Endothelial cell of umbilical vein (primary cell): ENCODE results near the gene ACSBG1. TPM values are rescaled to one million over a fixed set of nuclear protein-coding genes. Genes with fewer than 3 reads are reported as not detected.

Experiments used
- BruUV-seq: library from RNA; stranded (reverse); fragments of 400-500 nt; replicated peaks from 2 replicates; lab custom pipeline; 2021; lab: Mats Ljungman, UMichigan
- CTCF ChIA-PET: fragments of 300-600, 350-600 bp; sonication (Branson Sonifier 250); formaldehyde crosslinking; loops from one replicate; lab custom pipeline; 2021; ENCODE audit warnings: antibody characterized with exemption, inconsistent platforms; lab: Charles Lee
- POLR2A ChIA-PET: fragments of 300-600, 350-600 bp; sonication (Branson Sonifier 250); formaldehyde crosslinking; loops from one replicate; lab custom pipeline; 2021; ENCODE audit warnings: antibody characterized with exemption, inconsistent platforms; lab: Charles Lee
- DNase-seq: peaks from one replicate; pipeline ENCODE4 v3.0.0-alpha.2; 2011; ENCODE audit warnings: low read depth, low spot score
- FAIRE-seq: peaks from 2 replicates; lab custom pipeline; 2011; peaks lifted over from hg19 to GRCh38; lab: Jason Lieb, UNC
- H2AFZ ChIP-seq: 2 replicates; pipeline ENCODE4 v1.6.0; 2012; ENCODE audit warnings: low read depth, low read length, control low read depth, inconsistent platforms
- H3K27ac ChIP-seq: 2 replicates; pipeline ENCODE4 v1.5.1; 2011; ENCODE audit warnings: low read depth, mild to moderate bottlenecking, control low read depth, low read length, moderate library complexity; ENCODE audit not compliant: insufficient read depth
- H3K27me3 ChIP-seq, 2 experiments: 2 replicates each; pipeline versions ENCODE4 v1.6.0 to v1.6.1; 2011; ENCODE audit warnings: low read length in 2 of 2, mixed read lengths in 1 of 2; ENCODE audit not compliant: control insufficient read depth in 2 of 2, insufficient read depth in 2 of 2
- H3K36me3 ChIP-seq, 2 experiments: 2 replicates in 1 of 2; 3 replicates in 1 of 2; pipeline ENCODE4 v1.5.1; 2011; ENCODE audit warnings: low read length in 2 of 2, mild to moderate bottlenecking in 1 of 2, moderate library complexity in 1 of 2; ENCODE audit not compliant: control insufficient read depth in 2 of 2, insufficient read depth in 2 of 2; ENCODE audit errors: extremely low read depth in 1 of 2
- H3K4me1 ChIP-seq: 3 replicates; pipeline ENCODE4 v1.5.1; 2011; ENCODE audit warnings: mild to moderate bottlenecking, low read length; ENCODE audit not compliant: control insufficient read depth, insufficient read depth; ENCODE audit errors: extremely low read depth
- H3K4me2 ChIP-seq: 2 replicates; pipeline ENCODE4 v1.6.1; 2011; ENCODE audit warnings: low read length, control low read depth, mixed read lengths; ENCODE audit not compliant: insufficient read depth
- H3K4me3 ChIP-seq, 3 experiments: fragments of 200-600 bp in 1 of 3; sonication (generic), shearing (Covaris generic) in 1 of 3; replicated peaks in 1 of 3; 2 replicates each; pipeline ENCODE4 v1.5.1; 2011 to 2016; ENCODE audit warnings: control low read depth in 3 of 3, low read length in 3 of 3, mild to moderate bottlenecking in 2 of 3, inconsistent platforms in 1 of 3, low read depth in 1 of 3, moderate library complexity in 1 of 3; ENCODE audit not compliant: insufficient read depth in 1 of 3
- H3K79me2 ChIP-seq: 2 replicates; pipeline ENCODE4 v1.6.0; 2012; ENCODE audit warnings: low read length, inconsistent platforms; ENCODE audit not compliant: control insufficient read depth, insufficient read depth
- H3K9ac ChIP-seq: replicated peaks from 2 replicates; pipeline ENCODE3; 2011; ENCODE audit warnings: low read length, control low read depth; ENCODE audit not compliant: insufficient read depth; ENCODE audit errors: extremely low read depth
- H3K9me1 ChIP-seq: replicated peaks from 3 replicates; pipeline ENCODE4 v1.6.0; 2011; ENCODE audit warnings: mild to moderate bottlenecking, low read length; ENCODE audit not compliant: control insufficient read depth, insufficient read depth; ENCODE audit errors: extremely low read depth
- H3K9me3 ChIP-seq: replicated peaks from 2 replicates; pipeline ENCODE4 v1.5.1; 2012; ENCODE audit warnings: low read length, inconsistent platforms; ENCODE audit not compliant: control insufficient read depth, insufficient read depth
- H4K20me1 ChIP-seq: replicated peaks from 2 replicates; pipeline ENCODE3; 2011; ENCODE audit warnings: mild to moderate bottlenecking, low read length; ENCODE audit not compliant: control insufficient read depth, insufficient read depth; ENCODE audit errors: extremely low read depth
- CTCF ChIP-seq, 2 donors: IDR thresholded peaks; 1 replicate in 1 of 2; 2 replicates in 1 of 2; pipeline ENCODE4 v1.5.1; 2011; ENCODE audit warnings: low read length in 2 of 2, mild to moderate bottlenecking in 2 of 2, moderate library complexity in 2 of 2, control low read depth in 1 of 2, inconsistent platforms in 1 of 2, low read depth in 1 of 2; ENCODE audit not compliant: insufficient read depth in 1 of 2; ENCODE audit errors: extremely low read depth in 1 of 2
- EZH2 ChIP-seq: IDR thresholded peaks from 2 replicates; pipeline ENCODE4 v1.6.1; 2012; ENCODE audit warnings: borderline replicate concordance, low read depth, mild to moderate bottlenecking, moderate library complexity, low read length, inconsistent platforms; ENCODE audit not compliant: severe bottlenecking
- FOS ChIP-seq: IDR thresholded peaks from 2 replicates; pipeline ENCODE4 v1.6.1; 2011; ENCODE audit warnings: mild to moderate bottlenecking, low read length, moderate library complexity, borderline replicate concordance; ENCODE audit not compliant: insufficient read depth
- GATA2 ChIP-seq: IDR thresholded peaks from 2 replicates; pipeline ENCODE4 v1.7.0; 2011; ENCODE audit warnings: low read depth, mild to moderate bottlenecking, moderate library complexity, mixed read lengths, low read length; ENCODE audit not compliant: insufficient read length, insufficient read depth
- JUN ChIP-seq: IDR thresholded peaks from 2 replicates; pipeline ENCODE4 v1.6.1; 2011; ENCODE audit warnings: borderline replicate concordance, low read depth; ENCODE audit not compliant: insufficient read length, insufficient read depth
- MAX ChIP-seq: IDR thresholded peaks from 2 replicates; pipeline ENCODE4 v1.6.1; 2011; ENCODE audit not compliant: insufficient read depth, insufficient read length
- MYC ChIP-seq: IDR thresholded peaks from one replicate; pipeline ENCODE4 v1.6.1; 2011; ENCODE audit warnings: mild to moderate bottlenecking, low read depth, low read length
- POLR2A ChIP-seq: IDR thresholded peaks from 2 replicates; pipeline ENCODE4 v1.6.1; 2012; ENCODE audit warnings: low read depth, mild to moderate bottlenecking, control low read depth, low read length
- POLR2AphosphoS5 ChIP-seq: IDR thresholded peaks from 2 replicates; pipeline ENCODE4 v1.6.1; 2012; ENCODE audit warnings: low read depth, mild to moderate bottlenecking, control low read depth, low read length, moderate library complexity; ENCODE audit not compliant: insufficient read depth
- dilution Hi-C: fragments of 300-500 bp; cut with MboI; formaldehyde crosslinking; loops from one replicate; pipeline ENCODE4 v1.15.0; 2019; ENCODE audit warnings: low sequenced_read_pairs; ENCODE audit not compliant: extremely low pct_ligation_motif_present
- intact Hi-C: fragments of 100-400 bp; cut with micrococcal nuclease; formaldehyde crosslinking; loops from one replicate; pipeline ENCODE4 v1.10.0; 2022
- polyA plus RNA-seq, 4 experiments: library from polyadenylated mRNA; depleted of rRNA in 3 of 4; stranded (reverse) in 3 of 4; unstranded in 1 of 4; fragments of >200 nt; gene quantifications; 2 replicates each; pipeline versions ENCODE4 v1.2.1 to v1.2.3, GENCODE V29; 2011 to 2012; ENCODE audit warnings: missing spikeins in 1 of 4
- total RNA-seq: library from RNA; stranded (reverse); gene quantifications from 2 replicates; pipeline ENCODE4 v1.2.3, GENCODE V29; 2021

The ACSBG1 gene
- total and polyA plus RNA-seq, 2 donors (not counting 3 experiments of a cell fraction or from before 2014, with no cell fraction given), result not detected

GRCh38 chr15:78249131-78249530 lies 14.8 kb upstream of the ACSBG1 start:
- H2AFZ ChIP-seq, result no peak overlapping the region
- TF ChIP-seq EZH2 (no peak), POLR2AphosphoS5 (no peak), FOS (no peak), JUN (no peak), MYC (no peak), GATA2 (no peak), CTCF (IDR thresholded peaks at IDR 0.05; ENCODE audit: extremely low read depth in 1 of 2, insufficient read depth in 1 of 2, low read depth in 1 of 2, low read length in 2 of 2) (no peak), POLR2A (no peak), MAX (no peak)
- ChIA-PET CTCF (interaction anchor here (1.1 kb wide), 1 partner anchor 9 kb away, joined by 3 read pairs; no protein-coding TSS in a partner anchor), POLR2A (no interaction called here)
- no peak overlapping the region for H3K4me3 ChIP-seq
- peaks cover 2 to 3% of the 10 kb centered on the region in 2 experiments for H3K27me3 ChIP-seq
- H3K4me1 ChIP-seq, result no peaks in the 10 kb centered on the region
- FAIRE-seq (no peak), DNase-seq (no peak)
- dilution Hi-C loops, result no loop called here
- H3K79me2 ChIP-seq, result no peaks in the 10 kb centered on the region
- no peaks in the 10 kb centered on the region for H3K9me3 ChIP-seq
- H3K9ac ChIP-seq, result no peak overlapping the region
- no peak overlapping the region for H3K27ac ChIP-seq
- no peaks in the 10 kb centered on the region for H4K20me1 ChIP-seq
- H3K4me2 ChIP-seq, result no peak overlapping the region
- H3K9me1 ChIP-seq, result no peaks in the 10 kb centered on the region
- no TSS peak for BruUV-seq
- intact Hi-C loops, result no loop called here
- H3K36me3 ChIP-seq, result no peaks in the 10 kb centered on the region
